SU-DHL-6 (cell line): ENCODE results near the gene OR5A1.

Experiments
- EZH2phosphoT487 ChIP-seq: fragments of 200-600 bp; sonication (generic), shearing (Covaris generic); conservative IDR thresholded peaks from 2 replicates; pipeline ENCODE4 v1.6.1; 2018; ENCODE audit warnings: mild to moderate bottlenecking, antibody characterized with exemption, low read length, moderate library complexity, mixed read lengths
- TF ChIP-seq, protein P1 (sequence below): fragments of 200-600 bp; sonication (generic); IDR thresholded peaks from one replicate; pipeline ENCODE4 v1.5.1; 2017; ENCODE audit warnings: antibody characterized with exemption, mild to moderate bottlenecking, low read length, moderate library complexity; ENCODE audit not compliant: insufficient read depth, poor library complexity, severe bottlenecking

GRCh38 chr11:59400461-59401261 lies 35.6 kb upstream of the OR5A1 start:
- TF ChIP-seq, protein P1, sequence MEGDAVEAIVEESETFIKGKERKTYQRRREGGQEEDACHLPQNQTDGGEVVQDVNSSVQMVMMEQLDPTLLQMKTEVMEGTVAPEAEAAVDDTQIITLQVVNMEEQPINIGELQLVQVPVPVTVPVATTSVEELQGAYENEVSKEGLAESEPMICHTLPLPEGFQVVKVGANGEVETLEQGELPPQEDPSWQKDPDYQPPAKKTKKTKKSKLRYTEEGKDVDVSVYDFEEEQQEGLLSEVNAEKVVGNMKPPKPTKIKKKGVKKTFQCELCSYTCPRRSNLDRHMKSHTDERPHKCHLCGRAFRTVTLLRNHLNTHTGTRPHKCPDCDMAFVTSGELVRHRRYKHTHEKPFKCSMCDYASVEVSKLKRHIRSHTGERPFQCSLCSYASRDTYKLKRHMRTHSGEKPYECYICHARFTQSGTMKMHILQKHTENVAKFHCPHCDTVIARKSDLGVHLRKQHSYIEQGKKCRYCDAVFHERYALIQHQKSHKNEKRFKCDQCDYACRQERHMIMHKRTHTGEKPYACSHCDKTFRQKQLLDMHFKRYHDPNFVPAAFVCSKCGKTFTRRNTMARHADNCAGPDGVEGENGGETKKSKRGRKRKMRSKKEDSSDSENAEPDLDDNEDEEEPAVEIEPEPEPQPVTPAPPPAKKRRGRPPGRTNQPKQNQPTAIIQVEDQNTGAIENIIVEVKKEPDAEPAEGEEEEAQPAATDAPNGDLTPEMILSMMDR: no peak
- no peak for TF ChIP-seq EZH2phosphoT487
